B cell (primary cell): ENCODE results near the gene EEFSEC. TPM values are rescaled to one million over a fixed set of nuclear protein-coding genes. Genes with fewer than 3 reads are reported as not detected.

Experiments
- ATAC-seq: fragments of 200-7000 bp; cut with Tn5 transposase; one replicate; pipeline ENCODE4 v1.10.0; 2021; ENCODE audit warnings: low read depth, mild to moderate bottlenecking, moderate number of reproducible peaks, moderate library complexity
- CTCF ChIA-PET: fragments of 350-600 bp; sonication (Branson Sonifier 250); formaldehyde crosslinking; loops from one replicate; lab custom pipeline; 2021; ENCODE audit warnings: antibody characterized with exemption, inconsistent platforms; lab: Charles Lee
- POLR2A ChIA-PET: fragments of 350-600 bp; sonication (Branson Sonifier 250); formaldehyde crosslinking; loops from one replicate; lab custom pipeline; 2021; ENCODE audit warnings: antibody characterized with exemption; lab: Charles Lee
- DNase-seq: peaks from one replicate; pipeline ENCODE4 v3.0.0; 2013
- H2AFZ ChIP-seq: 2 replicates; pipeline ENCODE4 v1.6.1; 2012; ENCODE audit warnings: mild to moderate bottlenecking, low read depth, low read length; ENCODE audit not compliant: insufficient read depth, poor library complexity, severe bottlenecking
- H3K27ac ChIP-seq, 2 donors: 1 replicate in 1 of 2; 2 replicates in 1 of 2; pipeline ENCODE4 v1.5.1; 2012 to 2013; ENCODE audit warnings: low read length in 2 of 2, mild to moderate bottlenecking in 2 of 2, moderate library complexity in 1 of 2
- H3K27me3 ChIP-seq, 4 experiments: fragments of 200-600 bp in 1 of 4; sonication (generic) in 1 of 4; replicated peaks in 1 of 4; 1 replicate in 2 of 4; 2 replicates in 2 of 4; pipeline versions ENCODE4 v1.6.1 to v1.7.0; 2013 to 2016; ENCODE audit warnings: low read length in 3 of 4, mild to moderate bottlenecking in 2 of 4, mixed read lengths in 1 of 4, moderate library complexity in 1 of 4; ENCODE audit not compliant: insufficient read depth in 4 of 4, control insufficient read depth in 3 of 4; ENCODE audit errors: control extremely low read depth in 1 of 4
- H3K36me3 ChIP-seq, 2 experiments: replicated peaks in 1 of 2; 1 replicate in 1 of 2; 2 replicates in 1 of 2; pipeline versions ENCODE4 v1.6.1 to v1.7.1; 2013; ENCODE audit warnings: low read length in 1 of 2; ENCODE audit not compliant: insufficient read depth in 2 of 2, control insufficient read depth in 1 of 2; ENCODE audit errors: control extremely low read depth in 1 of 2, extremely low read depth in 1 of 2
- H3K4me1 ChIP-seq, 2 donors: fragments of 200-600 bp in 1 of 2; sonication (generic) in 1 of 2; 1 replicate in 1 of 2; 2 replicates in 1 of 2; pipeline versions ENCODE4 v1.5.1 to v1.6.1; 2013 to 2017; ENCODE audit warnings: low read length in 2 of 2; ENCODE audit not compliant: control insufficient read depth in 2 of 2, insufficient read depth in 2 of 2
- H3K4me2 ChIP-seq: replicated peaks from 2 replicates; pipeline ENCODE3; 2012; ENCODE audit warnings: mild to moderate bottlenecking, low read depth, low read length; ENCODE audit not compliant: poor library complexity, severe bottlenecking
- H3K4me3 ChIP-seq, 5 experiments: fragments of 200-600 bp in 1 of 5; sonication (generic) in 1 of 5; 1 replicate in 3 of 5; 2 replicates in 2 of 5; pipeline versions ENCODE4 v1.5.1 to v1.7.0; 2011 to 2016; ENCODE audit warnings: low read length in 4 of 5, mild to moderate bottlenecking in 4 of 5, low read depth in 2 of 5, control low read depth in 1 of 5, moderate library complexity in 1 of 5; ENCODE audit not compliant: insufficient read depth in 1 of 5; ENCODE audit errors: control extremely low read depth in 1 of 5, extremely low read depth in 1 of 5
- H3K79me2 ChIP-seq: fragments of 200-600 bp; sonication (generic); one replicate; pipeline ENCODE4 v1.6.0; 2016; ENCODE audit warnings: low read length; ENCODE audit not compliant: control insufficient read depth, insufficient read depth
- H3K9ac ChIP-seq: fragments of 200-600 bp; sonication (generic); 2 replicates; pipeline ENCODE4 v1.6.1; 2017; ENCODE audit warnings: mild to moderate bottlenecking, low read length, moderate library complexity
- H3K9me3 ChIP-seq, 3 donors: one replicate each; pipeline versions ENCODE4 v1.6.1 to v1.7.1; 2013; ENCODE audit warnings: low read length in 2 of 3; ENCODE audit not compliant: control insufficient read depth in 2 of 3, insufficient read depth in 1 of 3; ENCODE audit errors: control extremely low read depth in 1 of 3
- H4K20me1 ChIP-seq: 2 replicates; pipeline ENCODE4 v1.6.0; 2012; ENCODE audit warnings: mild to moderate bottlenecking, low read length; ENCODE audit not compliant: insufficient read depth, control insufficient read depth, poor library complexity, severe bottlenecking
- H3K27ac Mint-ChIP-seq: one replicate; pipeline ENCODE4 v1.8.0; 2021; ENCODE audit warnings: mixed read lengths
- H3K27me3 Mint-ChIP-seq: one replicate; pipeline ENCODE4 v1.8.0; 2021; ENCODE audit warnings: mixed read lengths
- H3K4me1 Mint-ChIP-seq: one replicate; pipeline ENCODE4 v1.8.0; 2021; ENCODE audit warnings: mixed read lengths
- H3K4me3 Mint-ChIP-seq: one replicate; pipeline ENCODE4 v1.8.0; 2021; ENCODE audit warnings: mixed read lengths
- H3K9me3 Mint-ChIP-seq: one replicate; pipeline ENCODE4 v1.8.0; 2022; ENCODE audit warnings: mixed read lengths; ENCODE audit not compliant: insufficient read depth
- CTCF ChIP-seq: fragments of 200-600 bp; IDR thresholded peaks from one replicate; pipeline ENCODE4 v1.8.0; 2022; ENCODE audit warnings: antibody characterized with exemption, mild to moderate bottlenecking
- EZH2 ChIP-seq: IDR thresholded peaks from 2 replicates; pipeline ENCODE4 v1.6.1; 2012; ENCODE audit warnings: borderline replicate concordance, low read depth, mild to moderate bottlenecking, moderate library complexity, low read length; ENCODE audit not compliant: insufficient read depth, poor library complexity, severe bottlenecking
- WGBS: methylation state at CpG from one replicate; pipeline ENCODE4 v1.1.5; 2013; ENCODE audit warnings: missing lambda C conversion rate; ENCODE audit not compliant: insufficient coverage; 5-methylcytosine and 5-hydroxymethylcytosine counted together
- intact Hi-C: fragments of 100-400 bp; cut with micrococcal nuclease; formaldehyde crosslinking; loops from one replicate; pipeline ENCODE4 v1.10.0; 2022
- polyA plus RNA-seq: library from polyadenylated mRNA; depleted of rRNA; stranded (reverse); fragments of >200 nt; gene quantifications from 2 replicates; pipeline ENCODE4 v1.2.3, GENCODE V29; 2012
- total RNA-seq, 2 donors: library from RNA; stranded (reverse); fragments of 120-200 nt in 1 of 2; gene quantifications; 1 replicate in 1 of 2; 2 replicates in 1 of 2; pipeline versions ENCODE4 v1.2.3 to v1.2.4, GENCODE V29; 2013 to 2022

Gene EEFSEC
- total and polyA plus RNA-seq, 2 donors (not counting 1 experiment from before 2014, with no cell fraction given): 17.9 to 18.4 TPM

DNA sequence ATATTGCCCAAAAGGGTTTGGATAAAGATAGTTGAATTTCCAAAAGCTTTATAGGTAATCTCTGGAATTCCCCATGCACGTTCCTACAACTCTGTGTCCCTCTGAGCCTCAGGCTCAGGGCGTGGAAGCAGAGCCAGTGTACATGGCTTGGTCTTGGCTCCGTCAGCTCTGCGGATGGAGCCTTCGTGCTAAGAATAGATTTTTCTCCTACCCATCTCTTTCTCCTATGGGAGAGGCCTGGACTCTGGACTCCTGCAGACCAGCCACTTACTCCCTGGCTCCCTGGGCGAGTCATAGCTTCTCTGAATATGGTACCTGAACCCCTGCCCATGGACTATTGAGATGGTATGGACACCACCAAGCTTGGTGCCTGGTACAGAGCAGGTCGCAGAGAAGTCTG, 99.9 kb downstream of the EEFSEC start:
- CTCF ChIA-PET: no interaction called here
- POLR2A ChIA-PET: no interaction called here

DNA sequence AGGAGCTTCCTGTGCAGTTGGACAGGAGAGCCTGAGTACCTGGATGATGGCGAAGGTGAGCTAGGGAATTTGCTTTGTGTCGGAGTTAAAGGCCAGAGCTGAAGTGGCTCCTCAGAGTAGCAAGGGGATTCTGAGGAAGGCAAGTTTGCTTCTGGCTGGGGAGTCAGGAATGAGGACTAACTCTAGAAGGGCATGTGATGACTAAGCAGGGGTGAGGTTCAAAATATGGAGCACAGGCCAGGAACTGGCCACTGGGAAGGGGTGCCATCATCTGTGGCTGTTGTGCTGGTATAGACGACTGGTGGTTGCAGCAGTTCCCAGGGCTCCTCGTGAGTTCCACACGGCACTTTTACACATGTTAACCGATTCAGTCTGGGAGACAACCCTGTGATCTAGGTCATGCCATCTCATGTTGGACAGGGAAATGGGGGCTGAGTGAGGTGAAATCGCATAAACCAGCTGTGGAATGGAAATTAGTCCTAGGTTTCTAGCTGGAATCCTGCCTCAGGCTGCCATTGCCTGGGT, 100.8 kb downstream of the EEFSEC start:
- intact Hi-C loops: no loop called here
- ATAC-seq (no peak), DNase-seq (no peak)
- H3K27me3 Mint-ChIP-seq: no peaks in the 10 kb centered on the region
- ChIA-PET POLR2A (no interaction called here), CTCF (no interaction called here)
- no peak overlapping the region for H3K4me3 Mint-ChIP-seq
- H3K27me3 ChIP-seq: no peaks in the 10 kb centered on the region
- peaks cover 0 to 11% of the 10 kb centered on the region in 2 experiments for H3K36me3 ChIP-seq
- H4K20me1 ChIP-seq: no peaks in the 10 kb centered on the region
- H3K9me3 ChIP-seq: peaks cover 1 to 9% (median 4%) of the 10 kb centered on the region in 3 donors
- WGBS: 99% methylated on average over 7 of the region's 7 CpGs
- peaks cover 15% of the 10 kb centered on the region for H3K79me2 ChIP-seq
- no peak overlapping the region for H2AFZ ChIP-seq
- no peak overlapping the region for H3K4me2 ChIP-seq
- no peak overlapping the region for H3K9ac ChIP-seq
- H3K4me3 ChIP-seq: no peak overlapping the region
- no peak overlapping the region for H3K27ac Mint-ChIP-seq
- no peaks in the 10 kb centered on the region for H3K9me3 Mint-ChIP-seq
- TF ChIP-seq EZH2: no peak
- TF ChIP-seq CTCF: no peak
- H3K4me1 ChIP-seq: no peaks in the 10 kb centered on the region
- no peak overlapping the region for H3K27ac ChIP-seq
- peaks cover 2% of the 10 kb centered on the region for H3K4me1 Mint-ChIP-seq

More for the DNA sequence above, 99.9 kb downstream of the EEFSEC start:
- Histone ChIP-seq H3K9me3 (peaks cover 1 to 4% (median 3%) of the 10 kb centered on the region in 3 donors), H3K36me3 (peaks cover 0 to 14% of the 10 kb centered on the region in 2 experiments), H3K27ac (no peak overlapping the region), H3K27me3 (no peaks in the 10 kb centered on the region), H3K79me2 (peaks cover 15% of the 10 kb centered on the region), H3K4me3 (no peak overlapping the region), H3K9ac (no peak overlapping the region), H3K4me2 (no peak overlapping the region), H4K20me1 (no peaks in the 10 kb centered on the region), H2AFZ (no peak overlapping the region), H3K4me1 (no peaks in the 10 kb centered on the region)
- 95% methylated on average over 7 of the region's 7 CpGs for WGBS
- H3K9me3 Mint-ChIP-seq: no peaks in the 10 kb centered on the region
- intact Hi-C loops: no loop called here
- no peak for ATAC-seq
- DNase-seq: no peak
- peaks cover 2% of the 10 kb centered on the region for H3K4me1 Mint-ChIP-seq
- H3K27ac Mint-ChIP-seq: no peak overlapping the region
- TF ChIP-seq EZH2 (no peak), CTCF (no peak)
- H3K4me3 Mint-ChIP-seq: no peak overlapping the region
- no peaks in the 10 kb centered on the region for H3K27me3 Mint-ChIP-seq
